ENCODE measurements around the gene DCAF7.

DCAF7 gene

GRCh38 chr17:63595132-63595531, 44.9 kb downstream of the DCAF7 start:
- DNase-seq = no peak

DNA sequence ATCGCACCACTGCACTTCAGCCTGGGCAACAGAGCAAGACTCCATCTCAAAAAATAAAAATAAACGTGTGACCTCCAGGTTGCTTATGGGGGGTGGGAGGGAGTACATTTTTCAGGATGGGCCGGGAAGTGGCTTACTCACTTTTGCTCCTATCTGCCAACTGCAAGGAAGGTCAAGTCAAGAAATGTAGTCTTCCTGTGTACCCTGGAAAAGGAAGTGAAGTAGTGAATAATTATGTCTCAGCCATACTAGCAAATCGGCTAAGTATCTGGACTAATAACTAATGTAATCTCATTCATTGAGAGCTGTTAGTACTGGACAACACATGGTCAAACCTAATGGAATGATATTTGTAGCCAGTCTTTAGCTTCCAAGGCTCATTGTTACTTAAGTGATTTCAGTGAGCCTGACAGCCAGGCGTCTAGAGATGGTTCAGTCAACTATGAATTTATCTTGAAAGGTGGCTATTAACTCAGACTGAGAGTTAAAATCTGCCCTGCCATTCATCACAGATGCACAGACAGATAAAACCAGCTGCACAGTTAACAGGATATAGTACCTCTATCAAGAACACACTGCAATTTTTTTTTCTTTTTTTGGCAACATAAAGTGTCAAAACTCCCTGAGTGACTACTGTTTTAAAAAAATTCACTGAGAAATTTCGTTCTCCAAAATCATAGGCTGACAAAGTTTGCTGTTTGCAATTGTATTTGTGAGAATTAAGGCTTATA, 46.7 kb downstream of the DCAF7 start:
- DNase-seq = no peak

- DNase-seq = no peak
These were observed 48.0 kb downstream of the DCAF7 start for GRCh38 chr17:63598281-63598680.

- peak; percentile 93 for DNase-seq
These were observed 50.5 kb downstream of the DCAF7 start, which contains the start of gene TACO1 for GRCh38 chr17:63600569-63601438. Gene TACO1 (plus strand): TSS chr17:63600895. CDS start chr17:63601084, 189 bp downstream.

DNA sequence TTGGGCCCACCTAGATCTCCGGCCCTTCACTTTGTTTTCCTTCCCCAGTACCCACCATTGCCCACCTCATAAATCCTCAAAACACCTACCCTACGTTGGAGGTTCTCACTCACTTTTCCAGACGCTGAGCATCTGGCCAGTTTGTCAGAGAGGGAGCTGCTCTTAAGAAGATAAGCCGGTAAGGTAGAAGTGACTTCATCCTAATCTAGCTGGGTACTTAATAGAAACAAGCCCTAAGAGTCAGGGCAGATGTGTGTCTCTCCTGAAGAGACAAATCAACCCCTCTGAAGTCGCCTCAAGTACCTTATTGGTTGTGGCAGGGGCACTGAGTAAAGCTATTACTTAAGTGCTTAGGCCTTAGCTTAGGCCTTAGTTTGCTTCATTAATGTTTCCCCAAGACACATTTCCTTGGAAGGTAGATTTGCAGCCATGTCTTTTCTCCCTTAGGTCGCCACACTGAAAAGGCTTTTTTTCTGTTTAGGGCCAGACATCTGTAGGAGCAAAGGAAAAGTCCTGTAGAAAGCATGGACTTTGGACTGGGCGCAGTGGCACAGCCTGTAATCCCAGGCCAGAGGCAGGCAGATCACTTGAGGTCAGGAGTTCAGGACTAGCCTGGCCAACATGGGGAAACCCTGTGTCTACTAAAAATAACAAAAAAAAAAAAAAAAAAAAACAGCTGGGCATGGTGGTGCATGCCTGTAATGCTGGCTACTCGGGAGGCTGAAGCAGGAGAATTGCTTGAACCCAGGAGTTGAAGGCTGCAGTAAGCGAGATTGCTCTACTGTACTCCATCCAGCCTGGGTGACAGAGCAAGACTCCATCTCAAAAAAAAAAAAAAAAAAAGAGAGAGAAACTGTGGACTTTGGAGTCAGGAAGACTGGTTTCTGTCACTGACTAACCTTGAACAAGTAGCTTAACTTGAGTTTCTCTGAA, 51.4 kb downstream of the DCAF7 start:
- no peak for DNase-seq

GRCh38 chr17:63609816-63610573, 59.7 kb downstream of the DCAF7 start:
- DNase-seq = no peak

DNA sequence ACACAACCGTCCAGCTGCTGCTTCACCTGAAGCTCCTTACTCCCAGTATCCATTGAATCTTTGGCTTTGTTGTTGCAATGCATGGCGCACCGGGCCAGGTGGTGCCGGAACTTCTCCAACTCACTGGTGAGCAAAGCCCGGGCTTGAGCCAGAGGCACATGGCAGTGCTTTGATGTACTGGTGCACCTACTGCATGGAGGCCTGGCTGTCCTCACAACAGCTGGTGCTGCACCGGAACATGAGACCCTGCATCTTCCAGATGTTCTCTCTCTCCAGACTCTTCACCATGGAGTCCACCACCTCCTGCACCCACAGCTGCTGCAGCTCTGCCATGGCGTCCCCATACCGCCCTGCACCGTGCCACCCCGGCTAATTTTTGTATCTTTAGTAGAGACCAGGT, 60.6 kb downstream of the DCAF7 start:
- no peak for DNase-seq

DNA sequence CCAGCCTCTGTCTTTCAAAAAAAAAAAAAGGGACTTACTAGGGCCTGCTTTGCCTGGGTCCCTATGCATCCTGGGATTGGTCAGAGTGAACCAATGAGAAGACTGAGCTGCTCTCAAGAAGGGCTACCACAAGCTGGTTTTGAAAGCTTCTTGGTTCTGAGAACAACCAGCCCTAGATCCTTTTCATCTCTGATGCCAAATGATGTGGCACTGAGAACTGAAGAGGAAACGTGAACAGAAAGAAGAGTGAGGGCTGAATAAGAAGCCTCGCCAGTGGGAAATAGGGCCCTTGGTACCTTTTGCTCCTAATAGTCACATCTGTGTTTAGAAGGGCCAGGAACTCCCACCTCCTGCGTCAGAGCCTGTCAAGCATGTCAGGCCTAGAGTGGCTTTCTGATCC, 61.1 kb downstream of the DCAF7 start:
- DNase-seq = no peak

DNA sequence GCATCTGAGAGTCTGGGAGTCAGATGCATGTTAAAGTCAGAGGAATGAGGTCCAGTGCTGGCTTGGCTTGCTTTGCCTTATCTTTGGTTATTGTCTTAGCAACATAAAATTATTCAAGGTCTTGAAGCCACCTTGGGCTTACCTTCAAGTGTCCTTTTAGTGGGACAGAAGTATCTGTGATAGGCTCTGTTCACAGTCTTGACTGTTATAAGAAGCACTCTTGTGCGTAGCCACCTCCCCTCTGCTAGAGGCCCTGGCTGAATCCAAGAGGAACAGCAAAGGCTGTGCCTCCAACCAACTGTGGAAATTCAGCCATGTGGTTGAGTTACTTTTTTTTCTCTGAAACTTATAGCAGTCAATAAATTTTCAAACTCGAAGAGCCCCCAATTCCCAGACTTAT, 63.4 kb downstream of the DCAF7 start:
- no peak for DNase-seq

GRCh38 chr17:63621229-63621683, 71.0 kb downstream of the DCAF7 start:
- DNase-seq = no peak

DNA sequence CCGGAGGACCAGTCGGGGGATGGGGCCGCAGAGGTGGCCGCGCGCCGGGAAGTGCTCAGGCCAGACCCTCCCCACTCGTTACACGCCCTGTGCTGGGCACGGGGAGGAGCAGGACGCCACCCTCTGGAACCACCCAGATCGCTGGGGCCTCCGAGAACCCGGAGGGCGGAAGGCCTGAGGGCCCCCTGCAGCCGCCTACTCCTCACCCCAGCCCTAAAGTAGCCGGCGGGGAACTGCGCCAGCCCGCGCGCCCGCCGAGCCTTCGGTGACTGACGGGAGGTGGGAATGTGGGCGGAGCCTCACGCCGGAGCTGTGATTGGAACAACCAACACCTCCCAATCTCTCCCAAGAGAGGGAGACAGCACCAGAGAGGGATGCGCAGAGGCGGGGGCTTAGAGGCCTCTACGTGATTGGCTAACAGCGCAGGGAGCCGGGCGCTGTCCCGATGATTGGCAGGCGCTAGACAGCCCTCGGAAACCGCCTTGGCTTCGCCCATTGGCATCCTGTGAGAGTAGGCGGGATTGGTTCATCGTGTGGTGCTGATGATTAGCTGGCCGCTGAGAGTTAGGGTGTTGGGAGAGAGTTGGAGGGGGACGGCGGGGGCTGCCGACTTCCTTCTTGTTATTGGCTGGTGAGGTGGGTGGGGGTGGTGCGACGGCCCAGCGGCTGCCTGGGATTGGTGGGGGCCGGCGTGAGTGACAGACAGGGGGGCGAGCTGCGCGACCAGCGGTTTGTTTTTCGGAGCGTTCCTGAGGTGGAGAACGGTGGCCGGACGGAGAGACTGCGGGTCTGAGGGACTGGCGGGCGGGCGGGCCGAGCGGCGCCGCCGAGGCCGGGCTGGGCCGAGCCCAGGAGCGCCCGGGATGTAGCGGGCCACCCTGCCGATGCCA, 71.7 kb downstream of the DCAF7 start, which contains the start of gene MAP3K3:
Gene MAP3K3 (plus strand): TSS at position 734 of the 890 bp plus-strand sequence. CDS start 343 bp downstream, outside the sequence.
- peak; percentile 95 for DNase-seq

DNA sequence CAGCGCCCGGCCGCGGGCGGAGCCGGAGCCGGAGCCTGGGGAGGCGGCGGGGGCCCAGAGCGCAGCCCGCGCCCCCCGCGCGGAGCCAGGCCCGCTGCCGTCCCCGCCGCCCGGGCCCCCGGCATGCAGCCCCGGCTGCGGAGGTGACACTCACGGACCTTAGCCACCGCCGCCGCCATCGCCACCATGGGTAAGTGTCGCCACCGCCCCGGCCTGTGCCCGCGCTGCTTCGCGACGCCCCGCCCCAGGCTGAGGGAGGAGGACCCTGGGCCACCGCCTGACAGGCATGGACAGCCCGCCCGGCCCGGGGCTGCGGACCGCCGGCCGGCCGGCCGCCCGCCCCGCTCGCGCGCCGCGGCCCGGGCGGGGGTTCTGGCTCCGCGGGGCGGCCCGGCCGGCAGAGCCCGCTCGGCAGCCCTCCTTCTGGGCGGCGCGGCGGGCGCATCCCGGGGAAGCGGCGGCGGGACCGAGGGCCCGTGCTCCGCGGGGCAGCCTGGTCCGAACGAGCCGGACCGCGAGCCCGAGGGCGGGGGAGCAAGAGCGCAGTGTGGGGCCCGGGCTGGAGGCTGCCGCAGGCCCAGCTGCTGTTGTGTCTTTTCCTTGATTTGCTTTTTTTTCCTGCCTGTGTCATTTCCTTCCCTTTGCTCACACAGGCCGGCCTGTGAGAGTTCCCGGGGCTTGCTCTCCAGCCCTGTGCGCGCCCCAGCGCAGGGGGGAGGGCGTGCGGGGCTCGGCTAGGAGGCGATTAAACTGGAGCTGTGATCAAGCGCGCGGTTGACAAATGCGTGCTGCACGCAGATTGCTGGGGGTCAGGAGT, 72.5 kb downstream of the DCAF7 start:
- DNase-seq = peak; percentile 82

DNA sequence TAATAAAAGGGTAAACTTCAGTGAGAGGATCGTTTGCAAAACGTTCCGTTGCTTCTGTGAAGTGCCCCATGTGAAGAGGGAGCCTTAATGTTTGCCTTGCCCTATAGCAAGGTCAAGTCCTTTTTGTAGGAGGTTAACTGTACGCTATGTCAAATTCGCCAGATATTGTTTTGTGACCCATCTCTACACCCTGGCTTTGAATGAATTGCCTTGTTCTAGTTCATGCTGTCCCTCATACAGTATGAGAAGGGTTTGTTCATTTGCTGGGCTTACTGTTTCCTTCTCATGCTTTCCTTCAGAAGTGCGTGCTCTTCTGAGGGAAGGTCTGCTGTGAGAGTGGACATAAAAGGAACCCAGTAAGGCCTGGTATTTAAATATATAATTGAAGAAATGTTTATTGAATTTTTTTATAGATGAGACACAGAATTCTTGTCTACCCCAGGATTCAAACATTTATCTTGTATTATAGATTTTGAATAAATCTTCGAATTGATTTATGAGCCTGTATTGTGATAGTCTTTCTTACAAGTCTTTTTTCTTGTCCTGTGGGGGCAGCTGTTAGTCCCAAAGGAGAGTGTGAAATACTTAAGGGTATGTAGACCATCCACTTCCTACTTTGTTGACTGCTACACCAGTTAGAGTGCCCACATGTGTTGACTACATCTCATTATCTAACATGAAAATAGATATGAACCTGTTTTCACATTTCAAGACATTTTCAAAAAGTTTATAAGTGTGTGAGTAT, 73.7 kb downstream of the DCAF7 start:
- no peak for DNase-seq

- DNase-seq = no peak
These were observed 74.2 kb downstream of the DCAF7 start for GRCh38 chr17:63624531-63624880.

DNA sequence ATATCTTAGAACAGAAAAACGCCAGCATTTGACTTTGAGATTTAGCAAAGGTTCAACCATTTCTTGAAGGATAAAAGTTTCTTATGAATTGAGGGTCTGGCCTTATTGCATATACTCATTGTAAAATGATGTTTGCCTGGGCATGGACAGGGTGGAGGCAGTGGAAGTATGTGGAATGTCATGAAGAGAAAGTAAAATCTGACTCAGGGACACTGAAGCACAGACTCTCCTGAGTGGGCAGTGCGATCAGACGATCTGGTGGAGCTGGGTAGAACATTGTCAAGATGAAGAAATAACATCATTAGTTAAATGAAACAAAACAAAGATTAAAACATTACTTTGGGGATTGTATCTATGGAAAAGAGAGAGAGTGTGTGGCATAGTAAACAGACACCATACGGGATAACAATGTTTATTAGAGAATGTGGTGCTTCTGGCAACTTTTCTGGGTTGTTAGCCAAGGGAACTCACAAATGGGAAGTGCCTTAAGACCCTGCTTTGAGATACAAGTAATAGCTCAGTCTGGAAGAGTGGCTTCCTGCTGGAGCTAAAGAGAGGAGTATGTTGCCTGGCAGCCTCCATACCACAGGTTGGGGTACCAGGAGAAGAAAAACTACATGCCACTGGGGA, 76.4 kb downstream of the DCAF7 start:
- no peak for DNase-seq

- no peak for DNase-seq
These were observed 79.3 kb downstream of the DCAF7 start for GRCh38 chr17:63629627-63630026.

DNA sequence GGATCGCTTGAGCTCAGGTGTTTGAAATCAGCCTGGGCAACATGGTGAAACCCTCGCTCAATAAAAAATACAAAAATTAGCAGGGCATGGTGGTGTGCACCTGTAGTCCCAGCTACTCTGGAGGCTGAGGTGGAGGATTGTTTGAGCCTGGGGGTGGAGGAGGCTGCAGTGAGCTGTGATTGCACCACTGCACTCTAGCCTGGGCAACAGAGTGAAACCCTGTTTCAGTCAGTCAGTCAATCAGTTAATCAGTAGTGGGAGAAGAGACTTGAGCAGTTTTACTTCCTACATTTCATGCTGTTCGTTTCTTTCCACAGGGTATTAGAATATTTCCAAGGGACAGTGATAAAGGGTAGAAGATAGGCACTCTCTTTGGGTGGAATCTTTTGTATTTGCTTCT, 80.8 kb downstream of the DCAF7 start:
- no peak for DNase-seq

DNA sequence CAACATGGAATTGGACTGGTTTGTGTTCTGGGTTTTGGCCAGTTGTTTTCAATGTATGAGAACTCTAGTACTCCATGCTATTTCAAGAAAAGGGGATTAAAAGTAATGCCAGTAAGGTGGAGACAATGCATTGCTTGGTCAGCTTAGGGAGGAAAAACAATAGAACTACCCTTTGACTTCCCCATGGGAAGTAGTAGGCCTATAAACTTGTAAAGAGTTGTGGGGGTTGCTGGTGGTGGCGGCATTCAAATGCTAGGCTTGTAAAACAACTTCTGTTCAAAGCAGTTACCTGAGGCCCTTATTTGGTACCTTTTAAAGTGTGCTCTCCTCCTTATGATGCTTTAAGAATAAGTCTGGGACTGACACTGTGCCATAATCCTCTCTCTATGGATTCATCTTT, 81.3 kb downstream of the DCAF7 start:
- no peak for DNase-seq

DNA sequence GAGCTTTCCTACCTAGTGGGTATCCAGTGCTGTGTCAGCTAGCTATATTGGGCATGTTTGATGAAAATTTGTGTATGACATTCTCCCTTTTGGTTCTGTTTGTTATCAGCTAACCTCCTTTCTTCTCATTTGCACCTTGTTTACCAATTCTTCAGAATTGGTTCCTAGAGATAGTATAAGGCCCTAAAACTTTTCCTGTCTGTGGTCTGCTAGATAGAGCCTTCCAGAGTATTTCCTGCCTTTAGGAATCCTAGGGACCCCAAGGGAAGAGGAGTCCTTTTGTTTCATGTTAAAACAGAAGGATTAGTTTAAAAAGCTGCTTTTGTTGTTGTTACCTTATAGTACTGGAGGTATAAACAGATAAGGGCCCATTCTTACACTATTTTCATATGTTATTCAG, 83.5 kb downstream of the DCAF7 start:
- DNase-seq = no peak
